AG04450 (cell line): ENCODE results near the gene NRCAM. TPM values are rescaled to one million over a fixed set of nuclear protein-coding genes. Genes with fewer than 3 reads are reported as not detected.

ENCODE experiments used
- CTCF ChIA-PET: fragments of 300-600, 350-600 bp; formaldehyde crosslinking; extraction: SDS; loops from one replicate; lab custom pipeline; 2022; ENCODE audit warnings: antibody characterized with exemption, inconsistent platforms; lab: Charles Lee
- POLR2A ChIA-PET: fragments of 350-600 bp; formaldehyde crosslinking; extraction: SDS; loops from one replicate; lab custom pipeline; 2021; ENCODE audit warnings: antibody characterized with exemption, inconsistent platforms; lab: Yijun Ruan, JAX
- DNase-seq: peaks from one replicate; pipeline ENCODE4 v3.0.0-alpha.2; 2011; ENCODE audit warnings: low read depth, low spot score
- H3K27ac ChIP-seq: one replicate; pipeline ENCODE4 v1.5.1; 2012; ENCODE audit warnings: low read depth, low read length, control low read depth
- H3K27me3 ChIP-seq: one replicate; pipeline ENCODE4 v1.6.0; 2012; ENCODE audit warnings: low read length; ENCODE audit not compliant: control insufficient read depth, insufficient read depth
- H3K4me3 ChIP-seq: 2 replicates; pipeline ENCODE4 v1.5.1; 2011; ENCODE audit warnings: mild to moderate bottlenecking, low read depth, low read length, control low read depth
- H3K9me3 ChIP-seq: 2 replicates; pipeline ENCODE4 v1.5.1; 2012; ENCODE audit warnings: low read length; ENCODE audit not compliant: control insufficient read depth, insufficient read depth
- polyA plus RNA-seq: library from polyadenylated mRNA; depleted of rRNA; stranded (reverse); fragments of >200 nt; gene quantifications from 2 replicates; pipeline ENCODE4 v1.2.3, GENCODE V29; 2011
- TF ChIP-seq, protein P1 (sequence below): IDR thresholded peaks from 2 replicates; pipeline ENCODE4 v1.5.1; 2011; ENCODE audit warnings: low read depth, low read length, control low read depth, inconsistent platforms

Gene NRCAM
- polyA plus RNA-seq, 1 experiment = 0.66 TPM

GRCh38 chr7:108335269-108335918, 120.8 kb downstream of the NRCAM start:
- no peak for DNase-seq
- TF ChIP-seq, protein P1, sequence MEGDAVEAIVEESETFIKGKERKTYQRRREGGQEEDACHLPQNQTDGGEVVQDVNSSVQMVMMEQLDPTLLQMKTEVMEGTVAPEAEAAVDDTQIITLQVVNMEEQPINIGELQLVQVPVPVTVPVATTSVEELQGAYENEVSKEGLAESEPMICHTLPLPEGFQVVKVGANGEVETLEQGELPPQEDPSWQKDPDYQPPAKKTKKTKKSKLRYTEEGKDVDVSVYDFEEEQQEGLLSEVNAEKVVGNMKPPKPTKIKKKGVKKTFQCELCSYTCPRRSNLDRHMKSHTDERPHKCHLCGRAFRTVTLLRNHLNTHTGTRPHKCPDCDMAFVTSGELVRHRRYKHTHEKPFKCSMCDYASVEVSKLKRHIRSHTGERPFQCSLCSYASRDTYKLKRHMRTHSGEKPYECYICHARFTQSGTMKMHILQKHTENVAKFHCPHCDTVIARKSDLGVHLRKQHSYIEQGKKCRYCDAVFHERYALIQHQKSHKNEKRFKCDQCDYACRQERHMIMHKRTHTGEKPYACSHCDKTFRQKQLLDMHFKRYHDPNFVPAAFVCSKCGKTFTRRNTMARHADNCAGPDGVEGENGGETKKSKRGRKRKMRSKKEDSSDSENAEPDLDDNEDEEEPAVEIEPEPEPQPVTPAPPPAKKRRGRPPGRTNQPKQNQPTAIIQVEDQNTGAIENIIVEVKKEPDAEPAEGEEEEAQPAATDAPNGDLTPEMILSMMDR = no peak
- no peak overlapping the region for H3K27ac ChIP-seq
- H3K9me3 ChIP-seq = no peaks in the 10 kb centered on the region
- POLR2A ChIA-PET = no interaction called here
- H3K27me3 ChIP-seq = no peaks in the 10 kb centered on the region
- H3K4me3 ChIP-seq = no peak overlapping the region
- CTCF ChIA-PET = no interaction called here

- DNase-seq = no peak
- Histone ChIP-seq H3K4me3 (no peak overlapping the region), H3K9me3 (no peaks in the 10 kb centered on the region), H3K27me3 (no peaks in the 10 kb centered on the region), H3K27ac (no peak overlapping the region)
- TF ChIP-seq, protein P1 = no peak
- CTCF ChIA-PET = no interaction called here
- POLR2A ChIA-PET = no interaction called here
Observed at GRCh38 chr7:108332937-108333336, 123.3 kb downstream of the NRCAM start.

DNA sequence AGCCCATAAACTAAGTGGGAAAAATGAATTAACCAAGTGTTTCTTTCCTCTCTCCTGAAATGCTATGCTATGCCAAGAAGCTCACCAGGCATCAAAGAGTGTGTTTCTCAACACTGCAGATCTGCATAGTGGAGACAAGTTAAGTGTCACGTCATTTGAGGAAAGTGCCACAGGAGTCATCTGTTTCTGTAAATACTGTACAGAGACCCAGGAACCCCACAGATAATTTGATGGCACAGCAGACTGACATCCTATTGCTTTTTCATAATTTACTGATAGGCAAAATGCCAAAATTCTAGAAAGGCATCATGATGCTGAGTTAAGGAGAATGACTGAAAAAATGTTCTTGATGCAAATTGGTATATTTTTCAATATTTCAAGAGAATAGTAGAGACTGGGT, 124.3 kb downstream of the NRCAM start:
- DNase-seq = no peak
- Histone ChIP-seq H3K4me3 (no peak overlapping the region), H3K27ac (no peak overlapping the region), H3K9me3 (no peaks in the 10 kb centered on the region), H3K27me3 (no peaks in the 10 kb centered on the region)
- ChIA-PET CTCF (no interaction called here), POLR2A (no interaction called here)
- TF ChIP-seq, protein P1 = no peak

- no peaks in the 10 kb centered on the region for H3K9me3 ChIP-seq
- TF ChIP-seq, protein P1 = no peak
- H3K27ac ChIP-seq = no peak overlapping the region
- H3K27me3 ChIP-seq = no peaks in the 10 kb centered on the region
- ChIA-PET POLR2A (no interaction called here), CTCF (interaction anchor here (0.6 kb wide), 1 partner anchor 61 kb away, joined by 3 read pairs; no protein-coding TSS in a partner anchor)
- DNase-seq = no peak
- no peak overlapping the region for H3K4me3 ChIP-seq
Observed at GRCh38 chr7:108330227-108330626, 126.0 kb downstream of the NRCAM start.

DNA sequence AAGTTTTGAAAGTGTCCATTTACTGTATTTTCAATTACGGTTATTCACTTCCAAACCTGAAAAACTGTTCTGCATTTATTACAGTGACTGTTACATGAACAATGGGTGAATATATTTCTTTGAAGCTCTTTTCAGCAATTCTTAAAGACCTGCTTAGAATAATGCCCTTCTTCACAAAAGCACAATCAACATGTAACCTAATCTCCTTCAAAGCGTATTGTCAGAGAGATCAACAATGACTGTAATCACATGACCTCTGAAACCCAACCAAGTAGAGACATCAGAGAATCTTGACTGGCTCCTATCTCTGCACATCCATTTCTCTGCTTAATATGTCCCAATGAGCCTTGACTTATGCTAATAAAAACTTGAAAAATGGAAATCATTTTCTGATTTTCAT, 126.7 kb downstream of the NRCAM start:
- no peak for DNase-seq
- ChIA-PET POLR2A (no interaction called here), CTCF (no interaction called here)
- H3K27ac ChIP-seq = no peak overlapping the region
- H3K4me3 ChIP-seq = no peak overlapping the region
- TF ChIP-seq, protein P1 = no peak
- no peaks in the 10 kb centered on the region for H3K27me3 ChIP-seq
- H3K9me3 ChIP-seq = no peaks in the 10 kb centered on the region
